ENCODE data around the gene INPP5K.
A peak's percentile ranks its signal among the peaks of the same experiment; 100 is the strongest.

Gene INPP5K

DNA sequence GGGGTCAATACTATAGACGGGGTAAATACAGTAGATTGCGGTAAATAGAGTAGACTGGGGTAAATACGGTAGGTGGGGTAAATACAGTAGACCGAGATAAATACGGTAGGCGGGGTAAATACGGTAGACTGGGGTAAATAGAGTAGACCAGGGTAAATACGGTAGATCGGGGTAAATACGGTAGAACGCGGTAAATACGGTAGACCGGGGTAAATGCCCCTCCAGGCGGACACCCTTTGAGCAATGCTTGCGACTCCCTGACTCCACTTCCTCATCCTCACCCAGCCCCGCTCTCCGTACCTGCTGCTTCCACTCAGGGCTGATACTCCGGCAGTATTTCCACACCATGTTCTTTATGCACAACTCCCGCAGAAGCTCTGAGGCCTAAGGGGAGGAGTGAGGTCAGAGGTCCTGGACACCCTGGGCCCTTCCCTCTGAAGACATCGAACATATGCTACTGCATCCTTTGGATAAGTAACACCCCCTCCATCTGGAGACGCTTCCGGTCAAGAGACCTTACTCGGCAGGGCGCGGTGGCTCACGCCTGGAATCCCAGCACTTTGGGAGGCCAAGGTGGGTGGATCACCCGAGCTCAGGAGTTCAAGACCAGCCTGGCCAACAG is 47.1 kb downstream of the INPP5K start:
- Histone ChIP-seq H3K4me2 (ENCODE audit: low read length, poor library complexity, severe bottlenecking) (no peak overlapping the region), H2BK15ac (ENCODE audit: low read depth, poor library complexity, severe bottlenecking) (no peak overlapping the region), H2AK5ac (ENCODE audit: low read length, severe bottlenecking) (no peak overlapping the region), H3K36me3 (ENCODE audit: control insufficient read depth in 1 of 2, insufficient read depth in 2 of 2, low read depth in 1 of 2, low read length in 2 of 2) (peaks cover 84 to 96% of the 10 kb centered on the region in 2 experiments), H3K4me3 (ENCODE audit: insufficient read depth in 1 of 2, low read depth in 1 of 2, low read length in 2 of 2) (no peak overlapping the region), H3K18ac (ENCODE audit: low read depth in 1 of 2, low read length in 2 of 2) (no peak overlapping the region), H2BK120ac (ENCODE audit: low read depth, low read length) (no peak overlapping the region), H3K9ac (ENCODE audit: low read length) (no peak overlapping the region), H4K91ac (ENCODE audit: low read length) (no peak overlapping the region), H3K4ac (ENCODE audit: low read depth in 1 of 2, low read length in 2 of 2) (no peak overlapping the region), H2BK5ac (ENCODE audit: low read depth, low read length, poor library complexity, severe bottlenecking) (no peak overlapping the region), H3K4me1 (ENCODE audit: control insufficient read depth, insufficient read depth, low read depth, low read length) (peaks cover 4% of the 10 kb centered on the region), H3K79me1 (replicated peaks; ENCODE audit: low read length, poor library complexity, severe bottlenecking) (peaks cover 31% of the 10 kb centered on the region), H3K27me3 (ENCODE audit: control insufficient read depth in 1 of 2, insufficient read depth in 1 of 2, low read length in 2 of 2) (no peaks in the 10 kb centered on the region), H2AFZ (ENCODE audit: low read depth, low read length) (no peak overlapping the region), H2BK12ac (ENCODE audit: low read length in 2 of 2) (no peak overlapping the region), H3K9me3 (ENCODE audit: control insufficient read depth, low read length) (no peaks in the 10 kb centered on the region), H3K27ac (ENCODE audit: low read length, poor library complexity, severe bottlenecking) (no peak overlapping the region), H4K8ac (ENCODE audit: low read length) (peak overlapping the region; percentile 33), H3K14ac (ENCODE audit: low read length in 2 of 2) (no peak overlapping the region), H3K23ac (ENCODE audit: low read length in 2 of 2) (no peak overlapping the region)
- DNase-seq, result no peak
- 94% methylated on average over 28 of the region's 28 CpGs for WGBS

DNA sequence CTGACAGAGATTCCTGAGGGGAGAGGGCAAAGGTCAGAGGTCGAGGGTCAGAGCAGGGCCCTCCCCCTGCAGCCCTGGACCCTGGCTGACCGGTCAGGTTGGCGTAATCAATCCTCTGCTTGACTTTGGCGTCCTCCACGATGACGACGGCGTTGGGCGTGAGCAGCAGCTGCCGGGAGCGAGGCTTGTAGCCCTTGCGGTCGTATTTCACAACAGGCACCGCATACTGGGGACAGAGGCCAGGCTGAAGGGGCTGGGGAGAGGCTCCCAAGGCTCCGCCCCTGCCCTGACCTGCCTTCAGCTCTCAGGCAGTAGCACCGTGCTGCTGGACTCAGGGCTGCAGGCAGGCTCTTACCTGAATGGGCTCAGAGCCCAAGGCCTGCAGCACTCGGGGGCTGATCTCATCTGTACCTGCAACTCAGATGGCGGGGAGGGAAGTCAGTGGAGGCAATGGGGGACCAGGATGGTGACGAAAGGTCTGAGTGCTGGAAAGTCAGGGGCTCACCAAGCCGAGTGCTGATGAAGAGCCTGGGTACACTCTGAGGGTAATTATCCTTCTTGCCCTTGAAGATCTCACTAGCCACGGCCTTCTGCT is 48.4 kb downstream of the INPP5K start:
- peak; percentile 73 for DNase-seq

DNA sequence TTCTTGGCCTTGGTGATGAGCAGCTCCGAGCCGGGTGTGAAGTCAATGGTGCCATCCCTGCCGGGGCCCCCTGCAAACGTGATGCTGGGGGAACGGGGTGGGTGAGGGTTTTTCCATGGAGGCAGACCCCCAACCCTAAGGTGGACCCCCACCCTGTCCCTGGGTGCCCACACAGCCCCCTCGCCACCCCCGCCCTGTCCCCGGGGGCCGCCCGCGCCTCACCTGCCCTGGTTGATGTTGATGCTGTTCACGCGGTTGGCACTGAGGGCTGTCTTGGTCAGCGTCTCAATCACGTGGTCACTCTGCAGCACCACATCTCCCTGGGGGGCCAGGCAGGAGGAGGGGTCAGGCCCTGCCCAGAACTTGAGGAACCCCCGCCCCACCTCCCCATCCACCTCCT is 49.2 kb downstream of the INPP5K start:
- Histone ChIP-seq H2AK5ac (ENCODE audit: low read length, severe bottlenecking) (no peak overlapping the region), H2BK15ac (ENCODE audit: low read depth, poor library complexity, severe bottlenecking) (no peak overlapping the region), H2BK5ac (ENCODE audit: low read depth, low read length, poor library complexity, severe bottlenecking) (no peak overlapping the region), H3K9me3 (ENCODE audit: control insufficient read depth, low read length) (no peaks in the 10 kb centered on the region), H3K23ac (ENCODE audit: low read length in 2 of 2) (no peak overlapping the region), H3K36me3 (ENCODE audit: control insufficient read depth in 1 of 2, insufficient read depth in 2 of 2, low read depth in 1 of 2, low read length in 2 of 2) (peaks cover 77 to 88% of the 10 kb centered on the region in 2 experiments), H3K18ac (ENCODE audit: low read depth in 1 of 2, low read length in 2 of 2) (no peak overlapping the region), H3K4me2 (ENCODE audit: low read length, poor library complexity, severe bottlenecking) (no peak overlapping the region), H2BK12ac (ENCODE audit: low read length in 2 of 2) (no peak overlapping the region), H2BK120ac (ENCODE audit: low read depth, low read length) (no peak overlapping the region), H3K9ac (ENCODE audit: low read length) (no peak overlapping the region), H4K8ac (ENCODE audit: low read length) (no peak overlapping the region), H4K91ac (ENCODE audit: low read length) (no peak overlapping the region), H3K27me3 (ENCODE audit: control insufficient read depth in 1 of 2, insufficient read depth in 1 of 2, low read length in 2 of 2) (no peaks in the 10 kb centered on the region), H3K14ac (ENCODE audit: low read length in 2 of 2) (no peak overlapping the region), H3K4me1 (ENCODE audit: control insufficient read depth, insufficient read depth, low read depth, low read length) (peaks cover 6% of the 10 kb centered on the region), H3K4me3 (ENCODE audit: insufficient read depth in 1 of 2, low read depth in 1 of 2, low read length in 2 of 2) (no peak overlapping the region), H3K27ac (ENCODE audit: low read length, poor library complexity, severe bottlenecking) (no peak overlapping the region), H3K4ac (ENCODE audit: low read depth in 1 of 2, low read length in 2 of 2) (no peak overlapping the region), H2AFZ (ENCODE audit: low read depth, low read length) (no peak overlapping the region), H3K79me1 (replicated peaks; ENCODE audit: low read length, poor library complexity, severe bottlenecking) (peaks cover 22% of the 10 kb centered on the region)
- 96% methylated on average over 8 of the region's 16 CpGs for WGBS
- no peak for DNase-seq

More for the DNA sequence above, 48.4 kb downstream of the INPP5K start:
- Histone ChIP-seq H3K9ac (ENCODE audit: low read length) (no peak overlapping the region), H2BK120ac (ENCODE audit: low read depth, low read length) (no peak overlapping the region), H3K9me3 (ENCODE audit: control insufficient read depth, low read length) (no peaks in the 10 kb centered on the region), H3K23ac (ENCODE audit: low read length in 2 of 2) (no peak overlapping the region), H2BK5ac (ENCODE audit: low read depth, low read length, poor library complexity, severe bottlenecking) (no peak overlapping the region), H2BK12ac (ENCODE audit: low read length in 2 of 2) (no peak overlapping the region), H3K14ac (ENCODE audit: low read length in 2 of 2) (no peak overlapping the region), H2BK15ac (ENCODE audit: low read depth, poor library complexity, severe bottlenecking) (no peak overlapping the region), H2AK5ac (ENCODE audit: low read length, severe bottlenecking) (no peak overlapping the region), H2AFZ (ENCODE audit: low read depth, low read length) (no peak overlapping the region), H3K36me3 (ENCODE audit: control insufficient read depth in 1 of 2, insufficient read depth in 2 of 2, low read depth in 1 of 2, low read length in 2 of 2) (peaks cover 78 to 94% of the 10 kb centered on the region in 2 experiments), H3K27ac (ENCODE audit: low read length, poor library complexity, severe bottlenecking) (no peak overlapping the region), H3K18ac (ENCODE audit: low read depth in 1 of 2, low read length in 2 of 2) (no peak overlapping the region), H4K91ac (ENCODE audit: low read length) (no peak overlapping the region), H3K27me3 (ENCODE audit: control insufficient read depth in 1 of 2, insufficient read depth in 1 of 2, low read length in 2 of 2) (no peaks in the 10 kb centered on the region), H3K4me1 (ENCODE audit: control insufficient read depth, insufficient read depth, low read depth, low read length) (peaks cover 2% of the 10 kb centered on the region), H3K4ac (ENCODE audit: low read depth in 1 of 2, low read length in 2 of 2) (no peak overlapping the region), H3K4me3 (ENCODE audit: insufficient read depth in 1 of 2, low read depth in 1 of 2, low read length in 2 of 2) (no peak overlapping the region), H4K8ac (ENCODE audit: low read length) (no peak overlapping the region), H3K79me1 (replicated peaks; ENCODE audit: low read length, poor library complexity, severe bottlenecking) (peaks cover 25% of the 10 kb centered on the region), H3K4me2 (ENCODE audit: low read length, poor library complexity, severe bottlenecking) (no peak overlapping the region)
- 80% methylated on average over 21 of the region's 21 CpGs for WGBS

DNA sequence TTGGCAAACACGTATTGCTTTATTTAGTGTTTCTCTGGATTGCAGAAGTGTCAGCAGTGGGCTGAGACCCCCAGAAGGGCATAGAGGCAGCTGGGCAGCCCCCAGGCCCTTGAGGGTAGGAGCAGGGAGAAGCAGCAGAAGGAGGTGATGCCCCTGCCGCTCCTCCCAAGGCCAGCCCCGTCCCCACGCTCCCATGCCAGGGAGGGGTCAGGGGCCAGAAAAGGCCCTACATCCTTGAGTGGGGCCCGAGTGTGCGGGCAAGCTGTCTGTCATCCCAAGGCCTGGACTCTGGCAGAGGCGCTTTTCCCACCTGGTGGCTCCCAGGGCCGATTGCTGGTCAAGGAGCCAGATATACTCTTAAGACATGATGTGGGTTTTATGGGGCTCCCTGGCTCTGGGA is 52.2 kb downstream of the INPP5K start:
- no peak overlapping the region for H2AFZ ChIP-seq (ENCODE audit: low read depth, low read length)
- no peaks in the 10 kb centered on the region for H3K27me3 ChIP-seq (ENCODE audit: control insufficient read depth in 1 of 2, insufficient read depth in 1 of 2, low read length in 2 of 2)
- no peak overlapping the region for H3K14ac ChIP-seq (ENCODE audit: low read length in 2 of 2)
- H3K18ac ChIP-seq (ENCODE audit: low read depth in 1 of 2, low read length in 2 of 2), result no peak overlapping the region
- no peak overlapping the region for H3K4me2 ChIP-seq (ENCODE audit: low read length, poor library complexity, severe bottlenecking)
- H3K27ac ChIP-seq (ENCODE audit: low read length, poor library complexity, severe bottlenecking), result no peak overlapping the region
- H4K91ac ChIP-seq (ENCODE audit: low read length), result no peak overlapping the region
- no peak overlapping the region for H2AK5ac ChIP-seq (ENCODE audit: low read length, severe bottlenecking)
- H4K8ac ChIP-seq (ENCODE audit: low read length), result no peak overlapping the region
- H3K4me3 ChIP-seq (ENCODE audit: insufficient read depth in 1 of 2, low read depth in 1 of 2, low read length in 2 of 2), result no peak overlapping the region
- H2BK12ac ChIP-seq (ENCODE audit: low read length in 2 of 2), result no peak overlapping the region
- H3K4me1 ChIP-seq (ENCODE audit: control insufficient read depth, insufficient read depth, low read depth, low read length), result peaks cover 12% of the 10 kb centered on the region
- no peak for DNase-seq
- H3K4ac ChIP-seq (ENCODE audit: low read depth in 1 of 2, low read length in 2 of 2), result no peak overlapping the region
- H2BK15ac ChIP-seq (ENCODE audit: low read depth, poor library complexity, severe bottlenecking), result no peak overlapping the region
- peaks cover 57% of the 10 kb centered on the region in 2 experiments for H3K36me3 ChIP-seq (ENCODE audit: control insufficient read depth in 1 of 2, insufficient read depth in 2 of 2, low read depth in 1 of 2, low read length in 2 of 2)
- no peak overlapping the region for H3K9ac ChIP-seq (ENCODE audit: low read length)
- no peak overlapping the region for H3K23ac ChIP-seq (ENCODE audit: low read length in 2 of 2)
- no peak overlapping the region for H2BK5ac ChIP-seq (ENCODE audit: low read depth, low read length, poor library complexity, severe bottlenecking)
- peaks cover 8% of the 10 kb centered on the region for H3K79me1 ChIP-seq (replicated peaks; ENCODE audit: low read length, poor library complexity, severe bottlenecking)
- 92% methylated on average over 8 of the region's 8 CpGs for WGBS
- H3K9me3 ChIP-seq (ENCODE audit: control insufficient read depth, low read length), result no peaks in the 10 kb centered on the region
- no peak overlapping the region for H2BK120ac ChIP-seq (ENCODE audit: low read depth, low read length)

All from mesenchymal stem cell (in vitro differentiated cells and primary cell).